Measurements from ENCODE around the gene HYDIN. TPM values are rescaled to one million over a fixed set of nuclear protein-coding genes. Genes with fewer than 3 reads are reported as not detected.
A peak's percentile ranks its signal among the peaks of the same experiment; 100 is the strongest.

HYDIN gene
- total and polyA plus RNA-seq, 9 of the 15 experiments (the other 6 are each of a cell fraction or from before 2014, with no cell fraction given) = 0.08 to 0.43 (median 0.14) TPM; not detected in 1

GRCh38 chr16:70805787-70806186, 424.7 kb downstream of the HYDIN start:
- in situ Hi-C loops (cut with MboI) = no loop called here
- H3K27ac ChIP-seq (ENCODE audit: extremely low read depth, low read depth, low read length) = no peak overlapping the region
- no peak for ATAC-seq
- ChIA-PET POLR2A (no interaction called here), CTCF (ENCODE audit: low intra/inter-chr PET ratio) (no interaction called here)
- no peaks in the 10 kb centered on the region for H3K9me1 ChIP-seq (ENCODE audit: control insufficient read depth, insufficient read depth, low read length)
- H3K4me1 ChIP-seq (replicated peaks in 1 of 2; ENCODE audit: control insufficient read depth in 2 of 2, insufficient read depth in 2 of 2, low read length in 2 of 2) = peaks cover 4% of the 10 kb centered on the region in 2 experiments; a peak in 2 of 5 replicates
- H3K4me2 ChIP-seq (ENCODE audit: insufficient read depth, low read length) = no peak overlapping the region
- no peak for FAIRE-seq
- BruUV-seq (replicated peaks) = no TSS peak
- H3K36me3 ChIP-seq (ENCODE audit: control insufficient read depth, insufficient read depth, low read length) = no peaks in the 10 kb centered on the region
- 0% methylated on average over 3 of the region's 3 CpGs for WGBS (ENCODE audit: insufficient coverage, low coverage, missing lambda C conversion rate)
- intact Hi-C loops (cut with micrococcal nuclease) = no loop called here
- no peak overlapping the region for H2AFZ ChIP-seq (ENCODE audit: low read depth, low read length)
- H4K20me1 ChIP-seq (replicated peaks; ENCODE audit: control insufficient read depth, insufficient read depth, low read length) = no peaks in the 10 kb centered on the region
- H3K79me2 ChIP-seq (ENCODE audit: control insufficient read depth, insufficient read depth, low read length) = peaks cover 2% of the 10 kb centered on the region; the same call in 1 of the 3 replicates
- no peak overlapping the region for H3K9ac ChIP-seq (ENCODE audit: insufficient read depth in 1 of 2, low read depth in 2 of 2, low read length in 2 of 2)
- no peak overlapping the region for H3K4me3 ChIP-seq
- H3K9me3 ChIP-seq (replicated peaks; ENCODE audit: control insufficient read depth, insufficient read depth, low read depth, low read length) = no peaks in the 10 kb centered on the region; the same call in 1 of the 2 replicates
- H3K27me3 ChIP-seq (ENCODE audit: control insufficient read depth in 2 of 2, insufficient read depth in 2 of 2, low read length in 2 of 2) = peaks cover 20 to 38% of the 10 kb centered on the region in 2 experiments
- no peak for DNase-seq (ENCODE audit: extremely low read depth in 1 of 4, low spot score in 3 of 4)
- TF ChIP-seq TBP (optimal IDR thresholded peaks at IDR 0.05; ENCODE audit: low read depth, low read length) (no peak), CHCHD3 (CRISPR knock-in tag; IDR thresholded peaks at IDR 0.05) (no peak), ZNF41 (CRISPR knock-in tag; conservative IDR thresholded peaks at IDR 0.05) (no peak), FOSL1 (tag; conservative IDR thresholded peaks at IDR 0.05) (peak; percentile 49), EGR1 (conservative IDR thresholded peaks at IDR 0.05) (no peak), RHOXF2B (CRISPR knock-in tag; conservative IDR thresholded peaks at IDR 0.05) (no peak), ATF2 (CRISPR knock-in tag; IDR thresholded peaks at IDR 0.05) (no peak), KLF1 (tag; IDR thresholded peaks at IDR 0.05) (no peak), ZNF263 (CRISPR knock-in tag; IDR thresholded peaks at IDR 0.05; ENCODE audit: borderline replicate concordance) (no peak), ZHX1 (conservative IDR thresholded peaks at IDR 0.05; ENCODE audit: low read length) (no peak), SMAD1 (IDR thresholded peaks at IDR 0.05; ENCODE audit: low read depth, low read length, partially characterized antibody) (no peak), MAFG (tag; conservative IDR thresholded peaks at IDR 0.05) (0 out of 2 replicates have a peak, but pooled peaks have one; percentile 1), ATF3 (IDR thresholded peaks at IDR 0.05) (0 out of 2 replicates have a peak, but pooled peaks have one; percentile 21), ATF3 (CRISPR knock-in tag; conservative IDR thresholded peaks at IDR 0.05) (no peak), TCF7 (IDR thresholded peaks at IDR 0.05; ENCODE audit: borderline replicate concordance) (no peak), NR3C1 (CRISPR knock-in tag; IDR thresholded peaks at IDR 0.05) (no peak), RFX5 (IDR thresholded peaks at IDR 0.05; ENCODE audit: low read depth, low read length) (no peak), NFATC3 (IDR thresholded peaks at IDR 0.05) (no peak), ZNF77 (CRISPR knock-in tag; IDR thresholded peaks at IDR 0.05) (no peak), ZNF778 (CRISPR knock-in tag; IDR thresholded peaks at IDR 0.05) (no peak), CGGBP1 (CRISPR knock-in tag; IDR thresholded peaks at IDR 0.05) (no peak)
